ENCODE results near the gene PYDC1. TPM values are rescaled to one million over a fixed set of nuclear protein-coding genes. Genes with fewer than 3 reads are reported as not detected.

PYDC1 gene
- polyA plus RNA-seq, 3 donors = not detected

GRCh38 chr16:31189412-31189778 is 27.5 kb downstream of the PYDC1 start:
- Histone ChIP-seq H4K20me1 (ENCODE audit: insufficient read depth, low read length) (peaks cover 100% of the 10 kb centered on the region), H2AFZ (ENCODE audit: insufficient read depth, low read depth, low read length, poor library complexity, severe bottlenecking) (no peak overlapping the region), H3K9ac (ENCODE audit: insufficient read depth, low read length, poor library complexity, severe bottlenecking) (no peak overlapping the region), H3K4me1 (ENCODE audit: control insufficient read depth in 1 of 2, insufficient read depth in 2 of 2, low read length in 2 of 2) (peaks cover 24 to 25% of the 10 kb centered on the region in 2 donors), H3K27me3 (ENCODE audit: control insufficient read depth in 2 of 2, insufficient read depth in 2 of 2, low read length in 2 of 2) (no peaks in the 10 kb centered on the region), H3K36me3 (replicated peaks in 1 of 2; ENCODE audit: control insufficient read depth in 1 of 2, insufficient read depth in 2 of 2, low read length in 2 of 2) (peaks cover 91 to 100% of the 10 kb centered on the region in 2 donors), H3K4me2 (replicated peaks; ENCODE audit: extremely low read depth, low read length, poor library complexity, severe bottlenecking) (no peak overlapping the region), H3K79me2 (ENCODE audit: insufficient read depth, low read length) (peaks cover 90% of the 10 kb centered on the region), H3K27ac (ENCODE audit: low read depth in 1 of 2, low read length in 2 of 2) (no peak overlapping the region), H3K9me3 (replicated peaks in 1 of 2; ENCODE audit: control insufficient read depth in 1 of 2, insufficient read depth in 1 of 2, low read length in 2 of 2) (no peaks in the 10 kb centered on the region), H3K4me3 (replicated peaks in 1 of 3; ENCODE audit: low read depth in 2 of 3, low read length in 3 of 3) (no peak overlapping the region)
- DNase-seq = no peak
- peaks cover 0 to 2% (median 0%) of the 10 kb centered on the region in 3 donors for H3K27me3 Mint-ChIP-seq (ENCODE audit: low read depth in 3 of 3)
- TF ChIP-seq CTCF (IDR thresholded peaks at IDR 0.05) = no peak
- H3K4me3 Mint-ChIP-seq = no peak overlapping the region
- H3K9me3 Mint-ChIP-seq = no peaks in the 10 kb centered on the region
- intact Hi-C loops (cut with micrococcal nuclease) = no loop called here
- peak overlapping the region in 1 of 7 donors; percentile 2 for H3K27ac Mint-ChIP-seq
- peaks cover 31% of the 10 kb centered on the region for H3K4me1 Mint-ChIP-seq
- no CpG with 5 or more reads among the region's 2 CpGs for WGBS (ENCODE audit: insufficient coverage)
- H3K36me3 Mint-ChIP-seq = peaks cover 93 to 99% of the 10 kb centered on the region in 2 donors

GRCh38 chr16:31188450-31189411 is 28.2 kb downstream of the PYDC1 start:
- Mint-ChIP-seq H3K36me3 (peaks cover 92 to 99% of the 10 kb centered on the region in 2 donors), H3K9me3 (no peaks in the 10 kb centered on the region), H3K4me1 (peaks cover 34% of the 10 kb centered on the region), H3K27me3 (ENCODE audit: low read depth in 3 of 3) (peaks cover 0 to 2% (median 0%) of the 10 kb centered on the region in 3 donors), H3K4me3 (no peak overlapping the region), H3K27ac (peak overlapping the region in 2 of 7 donors; percentile 16 to 30)
- no peak for DNase-seq
- H3K4me3 ChIP-seq (replicated peaks in 1 of 3; ENCODE audit: low read depth in 2 of 3, low read length in 3 of 3) = no peak overlapping the region
- H3K9ac ChIP-seq (ENCODE audit: insufficient read depth, low read length, poor library complexity, severe bottlenecking) = no peak overlapping the region
- H2AFZ ChIP-seq (ENCODE audit: insufficient read depth, low read depth, low read length, poor library complexity, severe bottlenecking) = no peak overlapping the region
- peaks cover 91 to 100% of the 10 kb centered on the region in 2 donors for H3K36me3 ChIP-seq (replicated peaks in 1 of 2; ENCODE audit: control insufficient read depth in 1 of 2, insufficient read depth in 2 of 2, low read length in 2 of 2)
- no peaks in the 10 kb centered on the region for H3K27me3 ChIP-seq (ENCODE audit: control insufficient read depth in 2 of 2, insufficient read depth in 2 of 2, low read length in 2 of 2)
- H3K9me3 ChIP-seq (replicated peaks in 1 of 2; ENCODE audit: control insufficient read depth in 1 of 2, insufficient read depth in 1 of 2, low read length in 2 of 2) = no peaks in the 10 kb centered on the region
- intact Hi-C loops (cut with micrococcal nuclease) = no loop called here
- peaks cover 90% of the 10 kb centered on the region for H3K79me2 ChIP-seq (ENCODE audit: insufficient read depth, low read length)
- 100% methylated on average over 1 of the region's 3 CpGs for WGBS (ENCODE audit: insufficient coverage)
- H3K27ac ChIP-seq (ENCODE audit: low read depth in 1 of 2, low read length in 2 of 2) = no peak overlapping the region
- H4K20me1 ChIP-seq (ENCODE audit: insufficient read depth, low read length) = peaks cover 100% of the 10 kb centered on the region
- no peak overlapping the region for H3K4me2 ChIP-seq (replicated peaks; ENCODE audit: extremely low read depth, low read length, poor library complexity, severe bottlenecking)
- TF ChIP-seq CTCF (IDR thresholded peaks at IDR 0.05) = no peak
- H3K4me1 ChIP-seq (ENCODE audit: control insufficient read depth in 1 of 2, insufficient read depth in 2 of 2, low read length in 2 of 2) = peaks cover 25 to 27% of the 10 kb centered on the region in 2 donors
